ENCODE results near the gene SLC30A2.

Gene SLC30A2

DNA sequence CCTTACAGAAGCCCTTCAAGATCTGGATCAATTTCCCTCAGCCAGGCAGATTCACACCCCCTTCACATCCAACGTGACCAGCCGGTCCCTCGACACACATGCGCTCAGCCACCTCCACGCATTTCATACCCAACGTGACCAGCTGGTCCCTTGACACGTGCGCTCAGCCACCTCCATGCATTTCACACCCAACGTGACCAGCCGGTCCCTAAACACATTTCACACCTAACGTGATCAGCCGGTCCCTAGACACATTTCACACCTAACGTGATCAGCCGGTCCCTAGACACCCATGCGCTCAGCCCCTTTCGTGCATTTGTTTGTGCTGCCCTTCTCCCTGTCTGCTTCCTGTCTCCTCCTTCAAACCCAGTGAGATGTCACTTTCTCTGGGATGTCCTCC is 39.2 kb downstream of the SLC30A2 start:
- Histone ChIP-seq H3K36me3 (ENCODE audit: control insufficient read depth, insufficient read depth, low read length) (no peaks in the 10 kb centered on the region), H3K79me2 (no peaks in the 10 kb centered on the region), H3K4me1 (no peaks in the 10 kb centered on the region), H3K4me3 (ENCODE audit: low read depth, low read length) (no peak overlapping the region), H2AFZ (no peak overlapping the region), H3K4me2 (ENCODE audit: low read length) (no peak overlapping the region), H3K27ac (no peak overlapping the region), H3K9ac (no peak overlapping the region), H3K27me3 (ENCODE audit: control insufficient read depth, insufficient read depth, low read length) (no peaks in the 10 kb centered on the region), H3K9me3 (ENCODE audit: control insufficient read depth, low read length) (no peaks in the 10 kb centered on the region)
- TF ChIP-seq, protein P1, sequence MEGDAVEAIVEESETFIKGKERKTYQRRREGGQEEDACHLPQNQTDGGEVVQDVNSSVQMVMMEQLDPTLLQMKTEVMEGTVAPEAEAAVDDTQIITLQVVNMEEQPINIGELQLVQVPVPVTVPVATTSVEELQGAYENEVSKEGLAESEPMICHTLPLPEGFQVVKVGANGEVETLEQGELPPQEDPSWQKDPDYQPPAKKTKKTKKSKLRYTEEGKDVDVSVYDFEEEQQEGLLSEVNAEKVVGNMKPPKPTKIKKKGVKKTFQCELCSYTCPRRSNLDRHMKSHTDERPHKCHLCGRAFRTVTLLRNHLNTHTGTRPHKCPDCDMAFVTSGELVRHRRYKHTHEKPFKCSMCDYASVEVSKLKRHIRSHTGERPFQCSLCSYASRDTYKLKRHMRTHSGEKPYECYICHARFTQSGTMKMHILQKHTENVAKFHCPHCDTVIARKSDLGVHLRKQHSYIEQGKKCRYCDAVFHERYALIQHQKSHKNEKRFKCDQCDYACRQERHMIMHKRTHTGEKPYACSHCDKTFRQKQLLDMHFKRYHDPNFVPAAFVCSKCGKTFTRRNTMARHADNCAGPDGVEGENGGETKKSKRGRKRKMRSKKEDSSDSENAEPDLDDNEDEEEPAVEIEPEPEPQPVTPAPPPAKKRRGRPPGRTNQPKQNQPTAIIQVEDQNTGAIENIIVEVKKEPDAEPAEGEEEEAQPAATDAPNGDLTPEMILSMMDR (IDR thresholded peaks at IDR 0.05): no peak

- no peaks in the 10 kb centered on the region for H3K9me3 ChIP-seq (ENCODE audit: control insufficient read depth, low read length)
- no peak overlapping the region for H3K9ac ChIP-seq
- H3K27ac ChIP-seq: no peak overlapping the region
- H3K27me3 ChIP-seq (ENCODE audit: control insufficient read depth, insufficient read depth, low read length): no peaks in the 10 kb centered on the region
- TF ChIP-seq, protein P1 (IDR thresholded peaks at IDR 0.05): no peak
- H3K4me1 ChIP-seq: no peaks in the 10 kb centered on the region
- H2AFZ ChIP-seq: no peak overlapping the region
- no peak overlapping the region for H3K4me2 ChIP-seq (ENCODE audit: low read length)
- no peaks in the 10 kb centered on the region for H3K79me2 ChIP-seq
- H3K36me3 ChIP-seq (ENCODE audit: control insufficient read depth, insufficient read depth, low read length): no peaks in the 10 kb centered on the region
- H3K4me3 ChIP-seq (ENCODE audit: low read depth, low read length): no peak overlapping the region
Observed at GRCh38 chr1:26005434-26006105, 40.3 kb downstream of the SLC30A2 start.

DNA sequence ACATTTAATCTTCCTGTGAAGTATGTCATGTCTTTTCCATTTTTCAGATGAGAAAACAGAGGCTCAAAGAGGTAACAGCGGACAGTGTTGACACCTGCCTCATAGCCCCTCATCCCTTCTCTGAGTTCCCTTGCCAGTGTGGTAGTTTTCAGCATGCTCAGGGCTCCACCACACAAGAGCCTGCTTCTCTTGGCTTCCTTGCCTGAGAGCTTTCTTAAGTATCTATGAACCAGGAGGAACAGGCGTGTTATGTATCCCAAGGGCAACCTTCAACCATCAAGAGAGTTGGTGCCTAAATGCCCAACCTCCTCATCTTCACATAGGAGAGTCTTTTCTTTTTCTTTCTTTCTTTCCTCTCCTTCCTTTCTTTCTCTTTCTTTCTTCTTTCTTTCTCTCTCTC is 42.2 kb downstream of the SLC30A2 start:
- TF ChIP-seq, protein P1 (IDR thresholded peaks at IDR 0.05): no peak
- no peak overlapping the region for H3K4me3 ChIP-seq (ENCODE audit: low read depth, low read length)
- H3K4me1 ChIP-seq: peaks cover under 1% of the 10 kb centered on the region
- no peaks in the 10 kb centered on the region for H3K9me3 ChIP-seq (ENCODE audit: control insufficient read depth, low read length)
- H3K79me2 ChIP-seq: no peaks in the 10 kb centered on the region
- H3K27me3 ChIP-seq (ENCODE audit: control insufficient read depth, insufficient read depth, low read length): no peaks in the 10 kb centered on the region
- H2AFZ ChIP-seq: no peak overlapping the region
- H3K27ac ChIP-seq: no peak overlapping the region
- no peaks in the 10 kb centered on the region for H3K36me3 ChIP-seq (ENCODE audit: control insufficient read depth, insufficient read depth, low read length)
- no peak overlapping the region for H3K9ac ChIP-seq
- no peak overlapping the region for H3K4me2 ChIP-seq (ENCODE audit: low read length)

DNA sequence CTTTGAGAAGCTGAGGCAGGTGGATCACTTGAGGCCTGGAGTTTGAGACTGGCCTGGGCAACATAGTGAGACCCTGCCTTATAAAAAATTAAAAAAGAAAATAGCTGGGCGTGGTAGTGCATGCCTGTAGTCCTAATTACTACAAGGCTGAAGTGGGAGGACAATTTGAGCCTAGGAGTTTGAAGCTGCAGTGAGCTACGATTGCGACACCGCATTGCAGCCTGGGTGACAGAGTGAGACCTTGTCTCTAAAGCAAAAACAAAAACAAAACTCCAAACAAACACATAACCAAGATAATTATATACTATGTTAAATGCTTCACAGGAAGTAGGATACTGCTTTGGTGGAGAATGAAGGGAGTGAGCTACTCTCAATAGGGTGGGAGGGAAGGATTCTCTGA is 42.7 kb downstream of the SLC30A2 start:
- Histone ChIP-seq H3K4me3 (ENCODE audit: low read depth, low read length) (no peak overlapping the region), H3K27me3 (ENCODE audit: control insufficient read depth, insufficient read depth, low read length) (no peaks in the 10 kb centered on the region), H3K79me2 (no peaks in the 10 kb centered on the region), H3K9ac (no peak overlapping the region), H2AFZ (no peak overlapping the region), H3K4me2 (ENCODE audit: low read length) (no peak overlapping the region), H3K9me3 (ENCODE audit: control insufficient read depth, low read length) (no peaks in the 10 kb centered on the region), H3K4me1 (peaks cover 4% of the 10 kb centered on the region), H3K36me3 (ENCODE audit: control insufficient read depth, insufficient read depth, low read length) (no peaks in the 10 kb centered on the region), H3K27ac (no peak overlapping the region)
- TF ChIP-seq, protein P1 (IDR thresholded peaks at IDR 0.05): no peak

All from parathyroid adenoma (tissue), 2 donors.